ENCODE data around the gene NF2.
A peak's percentile ranks its signal among the peaks of the same experiment; 100 is the strongest.

The NF2 gene

GRCh38 chr22:29632672-29633071 is 29.2 kb downstream of the NF2 start:
- no peak for DNase-seq (ENCODE audit: low read depth, low spot score)
- no peak for TF ChIP-seq CTCF (IDR thresholded peaks at IDR 0.05; ENCODE audit: low read depth, low read length)
- in situ Hi-C loops (cut with HindIII; ENCODE audit: low sequenced_read_pairs), result no loop called here
- no peak overlapping the region for H3K4me3 ChIP-seq (ENCODE audit: low read depth, low read length)

DNA sequence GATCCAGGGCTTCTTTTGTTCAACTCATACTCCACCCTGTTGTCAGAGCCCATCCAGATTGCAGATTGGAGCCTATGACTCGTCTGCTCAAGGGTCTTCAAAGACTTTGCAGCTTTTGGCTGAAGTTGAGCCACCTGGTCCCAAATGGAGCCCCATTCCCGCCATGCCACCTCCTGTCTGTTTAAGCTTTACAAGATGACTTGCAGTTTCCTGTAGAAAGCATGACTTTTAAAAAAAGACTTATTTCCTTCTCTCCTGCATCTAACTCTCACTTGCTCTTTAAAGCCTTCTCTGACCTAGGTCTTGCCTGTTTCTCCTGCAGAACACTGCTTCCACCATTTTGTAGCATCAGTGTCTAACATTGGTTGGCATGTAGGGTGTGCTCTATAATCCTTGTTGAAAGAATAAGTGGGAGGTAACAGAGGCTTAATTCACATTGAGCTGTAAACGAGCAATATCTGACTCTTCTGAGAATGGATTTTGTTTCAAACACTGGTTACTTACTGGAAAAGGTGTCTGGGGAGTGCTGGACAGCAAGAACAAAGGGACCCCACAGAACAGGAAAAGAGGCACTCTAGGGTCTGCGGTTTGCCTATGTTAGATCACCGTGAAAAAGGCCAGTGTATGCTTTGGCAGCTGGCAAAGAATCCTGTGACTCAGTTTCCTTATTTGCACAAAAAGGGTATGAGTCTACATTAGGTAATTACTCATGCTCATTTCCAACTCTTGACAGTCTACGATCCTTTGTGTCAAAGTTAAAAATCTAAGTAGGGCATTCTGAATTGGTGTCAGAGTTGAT is 30.3 kb downstream of the NF2 start:
- in situ Hi-C loops (cut with HindIII; ENCODE audit: low sequenced_read_pairs), result no loop called here
- no peak overlapping the region for H3K4me3 ChIP-seq (ENCODE audit: low read depth, low read length)
- DNase-seq (ENCODE audit: low read depth, low spot score), result peak; percentile 77
- TF ChIP-seq CTCF (IDR thresholded peaks at IDR 0.05; ENCODE audit: low read depth, low read length), result no peak

DNA sequence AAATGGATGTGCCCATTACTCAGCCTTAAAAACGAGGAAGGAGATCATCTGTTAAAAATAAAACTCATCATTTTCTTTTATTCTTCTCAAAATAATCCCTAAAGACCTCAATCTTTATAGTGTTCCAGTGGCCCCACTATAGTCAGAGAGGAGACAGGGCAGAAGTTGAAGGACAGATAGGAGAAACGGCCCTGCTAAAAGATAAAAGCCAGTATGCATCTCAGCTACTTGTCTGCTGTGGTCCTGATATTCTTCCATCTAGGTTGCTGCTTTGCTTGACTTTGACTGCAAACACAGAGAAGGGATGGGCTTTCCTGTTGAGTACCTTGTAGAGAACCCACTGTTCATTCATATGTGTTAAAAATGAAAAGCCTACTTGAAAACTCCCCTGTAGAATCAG is 31.4 kb downstream of the NF2 start:
- in situ Hi-C loops (cut with HindIII; ENCODE audit: low sequenced_read_pairs), result no loop called here
- DNase-seq (ENCODE audit: low read depth, low spot score), result no peak
- TF ChIP-seq CTCF (IDR thresholded peaks at IDR 0.05; ENCODE audit: low read depth, low read length), result no peak
- no peak overlapping the region for H3K4me3 ChIP-seq (ENCODE audit: low read depth, low read length)

DNA sequence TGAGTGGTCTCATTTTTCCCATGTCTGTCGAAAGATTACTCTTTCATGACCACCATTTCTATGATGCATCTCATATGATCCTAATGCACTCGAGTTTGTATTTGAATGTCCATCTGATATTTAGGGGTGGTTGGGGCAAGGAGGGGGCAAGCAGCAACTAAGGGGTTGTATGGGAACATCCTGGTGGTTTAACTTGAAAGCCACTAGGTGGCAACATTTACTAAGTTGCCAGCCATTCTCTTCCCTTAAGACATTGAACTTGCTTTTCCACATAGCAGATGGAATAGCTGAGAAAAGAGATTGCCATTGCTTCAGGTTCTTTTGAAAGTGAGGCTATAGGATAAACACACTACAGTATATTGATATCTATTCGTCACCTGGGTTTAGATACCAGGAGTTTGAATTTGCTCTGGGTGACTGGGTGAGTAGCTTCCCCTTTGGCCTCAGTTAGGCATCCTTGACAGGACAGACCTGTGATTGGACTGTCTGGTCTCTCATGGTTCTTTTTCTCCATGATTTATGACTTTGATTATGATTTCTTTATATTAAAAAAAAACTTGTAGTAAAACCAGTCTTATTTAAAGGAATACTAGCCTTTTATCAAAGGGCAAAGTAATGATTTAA is 32.4 kb downstream of the NF2 start:
- TF ChIP-seq CTCF (IDR thresholded peaks at IDR 0.05; ENCODE audit: low read depth, low read length), result peak; percentile 72
- in situ Hi-C loops (cut with HindIII; ENCODE audit: low sequenced_read_pairs), result no loop called here
- peak; percentile 72 for DNase-seq (ENCODE audit: low read depth, low spot score)
- no peak overlapping the region for H3K4me3 ChIP-seq (ENCODE audit: low read depth, low read length)

GRCh38 chr22:29636751-29637150 is 33.3 kb downstream of the NF2 start:
- DNase-seq (ENCODE audit: low read depth, low spot score), result no peak
- in situ Hi-C loops (cut with HindIII; ENCODE audit: low sequenced_read_pairs), result no loop called here
- no peak overlapping the region for H3K4me3 ChIP-seq (ENCODE audit: low read depth, low read length)
- TF ChIP-seq CTCF (IDR thresholded peaks at IDR 0.05; ENCODE audit: low read depth, low read length), result no peak

- in situ Hi-C loops (cut with HindIII; ENCODE audit: low sequenced_read_pairs), result no loop called here
- TF ChIP-seq CTCF (IDR thresholded peaks at IDR 0.05; ENCODE audit: low read depth, low read length), result no peak
- no peak for DNase-seq (ENCODE audit: low read depth, low spot score)
- H3K4me3 ChIP-seq (ENCODE audit: low read depth, low read length), result no peak overlapping the region
Observed at GRCh38 chr22:29637181-29637580, 33.7 kb downstream of the NF2 start.

Measured in astrocyte of the spinal cord (primary cell).